ENCODE measurements around the gene ZNF777.

- TF ChIP-seq POLR2A (IDR thresholded peaks at IDR 0.05; ENCODE audit: low read length) = no peak
- no peak for TF ChIP-seq GATA1 (IDR thresholded peaks at IDR 0.05; ENCODE audit: low read depth, low read length)
Measured at GRCh38 chr7:149432121-149432691, 28.7 kb downstream of the ZNF777 start.

Measured in erythroblast (primary cell).